GM23338 (cell line): Measurements from ENCODE around the gene VSTM2L. TPM values are rescaled to one million over a fixed set of nuclear protein-coding genes. Genes with fewer than 3 reads are reported as not detected.

Source experiments
- ATAC-seq: fragments of 200-7000 bp; cut with Tn5 transposase; 3 replicates; pipeline ENCODE4 v1.9.1; 2020
- DNase-seq: peaks from one replicate; pipeline ENCODE4 v3.0.0-alpha.2; 2015; ENCODE audit warnings: low spot score
- H2AFZ ChIP-seq: fragments of 200-600 bp; sonication (generic); 2 replicates; pipeline ENCODE4 v1.8.0; 2016; ENCODE audit warnings: antibody characterized with exemption, mild to moderate bottlenecking, moderate library complexity
- H3F3A ChIP-seq: fragments of 200-600 bp; sonication (generic); replicated peaks from 2 replicates; pipeline ENCODE4 v1.8.0; 2017; ENCODE audit warnings: antibody characterized with exemption, mixed run types, low read depth
- H3K27ac ChIP-seq: fragments of 200-600 bp; sonication (generic); 2 replicates; pipeline ENCODE4 v1.6.1; 2016; ENCODE audit warnings: low read depth
- H3K27me3 ChIP-seq: fragments of 200-600 bp; sonication (generic); 2 replicates; pipeline ENCODE4 v1.8.0; 2016; ENCODE audit warnings: mild to moderate bottlenecking, mixed run types, moderate library complexity; ENCODE audit not compliant: insufficient read depth
- H3K36me3 ChIP-seq: fragments of 200-600 bp; sonication (generic); 2 replicates; pipeline ENCODE4 v1.8.0; 2016; ENCODE audit warnings: mild to moderate bottlenecking; ENCODE audit not compliant: insufficient read depth
- H3K4me1 ChIP-seq: fragments of 200-600 bp; sonication (generic); 2 replicates; pipeline ENCODE4 v1.8.0; 2016; ENCODE audit warnings: mild to moderate bottlenecking, moderate library complexity; ENCODE audit not compliant: insufficient read depth
- H3K4me2 ChIP-seq: fragments of 200-600 bp; sonication (generic); 2 replicates; pipeline ENCODE4 v1.7.1; 2017; ENCODE audit warnings: mixed run types
- H3K4me3 ChIP-seq: fragments of 200-600 bp; sonication (generic); 2 replicates; pipeline ENCODE4 v1.6.1; 2016; ENCODE audit warnings: mixed run types
- H3K79me2 ChIP-seq: fragments of 200-600 bp; sonication (generic); replicated peaks from 2 replicates; pipeline ENCODE4 v1.8.0; 2017; ENCODE audit warnings: mild to moderate bottlenecking; ENCODE audit not compliant: insufficient read depth
- H3K9me2 ChIP-seq: fragments of 200-600 bp; sonication (generic); 2 replicates; pipeline ENCODE4 v1.8.0; 2017; ENCODE audit not compliant: insufficient read depth
- H4K20me1 ChIP-seq: fragments of 200-600 bp; sonication (generic); replicated peaks from 2 replicates; pipeline ENCODE4 v1.8.0; 2017; ENCODE audit warnings: mild to moderate bottlenecking; ENCODE audit not compliant: insufficient read depth
- H3K27ac Mint-ChIP-seq: 2 replicates; pipeline ENCODE4 v1.8.0; 2020; ENCODE audit warnings: inconsistent platforms, mild to moderate bottlenecking, moderate library complexity, mixed read lengths
- H3K27me3 Mint-ChIP-seq: 3 replicates; pipeline ENCODE4 v1.8.0; 2022; ENCODE audit warnings: low read depth, mild to moderate bottlenecking, moderate library complexity, mixed read lengths, inconsistent platforms; ENCODE audit not compliant: insufficient read depth, poor library complexity
- H3K36me3 Mint-ChIP-seq: 3 replicates; pipeline ENCODE4 v1.8.0; 2021; ENCODE audit warnings: low read depth, mild to moderate bottlenecking, inconsistent platforms, moderate library complexity, mixed read lengths
- H3K4me1 Mint-ChIP-seq: 3 replicates; pipeline ENCODE4 v1.8.0; 2020; ENCODE audit warnings: mild to moderate bottlenecking, inconsistent platforms, mixed read lengths
- H3K4me3 Mint-ChIP-seq: 3 replicates; pipeline ENCODE4 v1.8.0; 2021; ENCODE audit warnings: moderate library complexity, mild to moderate bottlenecking, inconsistent platforms, mixed read lengths
- H3K9me3 Mint-ChIP-seq: 3 replicates; pipeline ENCODE4 v1.8.0; 2020; ENCODE audit warnings: moderate library complexity, mild to moderate bottlenecking, inconsistent platforms, mixed read lengths
- CREB1 ChIP-seq: fragments of 250-450 bp; sonication (Bioruptor Pico); IDR thresholded peaks from 2 replicates; pipeline ENCODE4 v1.5.0; 2020; ENCODE audit warnings: low read depth, mild to moderate bottlenecking, moderate library complexity
- EZH2 ChIP-seq: fragments of 200-600 bp; sonication (generic); IDR thresholded peaks from one replicate; pipeline ENCODE4 v1.8.0; 2017; ENCODE audit warnings: antibody characterized with exemption, mild to moderate bottlenecking, low read depth; ENCODE audit not compliant: unreplicated experiment
- JUNB ChIP-seq: IDR thresholded peaks from one replicate; pipeline ENCODE4 v1.6.1; 2016; ENCODE audit warnings: antibody characterized with exemption; ENCODE audit not compliant: unreplicated experiment
- NANOG ChIP-seq: IDR thresholded peaks from 2 replicates; pipeline ENCODE4 v1.6.1; 2016; ENCODE audit warnings: antibody characterized with exemption, borderline replicate concordance
- STAT1 ChIP-seq: IDR thresholded peaks from one replicate; pipeline ENCODE4 v1.6.1; 2016; ENCODE audit warnings: antibody characterized with exemption; ENCODE audit not compliant: unreplicated experiment
- ZNF114 ChIP-seq: fragments of 250-450 bp; sonication (Bioruptor Pico); IDR thresholded peaks from 2 replicates; pipeline ENCODE4 v1.5.0; 2020; ENCODE audit warnings: mild to moderate bottlenecking, moderate library complexity
- ZNF331 ChIP-seq: fragments of 250-450 bp; sonication (Bioruptor Pico); IDR thresholded peaks from 2 replicates; pipeline ENCODE4 v1.5.0; 2020; ENCODE audit warnings: low read depth, mild to moderate bottlenecking, moderate library complexity
- polyA plus RNA-seq: library from polyadenylated mRNA; unstranded; fragments of >200 nt; fragmentation: Nextera tagmentation; extraction: Ambion mirVana; gene quantifications from 2 replicates; pipeline ENCODE4 v1.2.1, GENCODE V29; 2016
- total RNA-seq: library from RNA; depleted of rRNA; stranded (reverse); fragments of >200 nt; shearing (Covaris generic); gene quantifications from 2 replicates; pipeline ENCODE4 v1.2.3, GENCODE V29; 2014
- TF ChIP-seq, protein P1 (sequence below): IDR thresholded peaks from 2 replicates; pipeline ENCODE4 v1.6.1; 2016; ENCODE audit warnings: antibody characterized with exemption
- TF ChIP-seq, protein P2 (sequence below), 2 experiments: fragments of 200-600 bp in 1 of 2; sonication (generic) in 1 of 2; conservative IDR thresholded peaks; 2 replicates each; pipeline versions ENCODE4 v1.5.1 to v1.6.1; 2016 to 2017; ENCODE audit warnings: antibody characterized with exemption in 2 of 2, low read depth in 2 of 2, mild to moderate bottlenecking in 2 of 2, moderate library complexity in 1 of 2
- TF ChIP-seq, protein P3 (sequence below): IDR thresholded peaks from one replicate; pipeline ENCODE4 v1.6.1; 2018; ENCODE audit warnings: antibody characterized with exemption; ENCODE audit not compliant: unreplicated experiment

VSTM2L gene
- total and polyA plus RNA-seq, 2 experiments from 2014 or later = 0.60 to 1.9 TPM

DNA sequence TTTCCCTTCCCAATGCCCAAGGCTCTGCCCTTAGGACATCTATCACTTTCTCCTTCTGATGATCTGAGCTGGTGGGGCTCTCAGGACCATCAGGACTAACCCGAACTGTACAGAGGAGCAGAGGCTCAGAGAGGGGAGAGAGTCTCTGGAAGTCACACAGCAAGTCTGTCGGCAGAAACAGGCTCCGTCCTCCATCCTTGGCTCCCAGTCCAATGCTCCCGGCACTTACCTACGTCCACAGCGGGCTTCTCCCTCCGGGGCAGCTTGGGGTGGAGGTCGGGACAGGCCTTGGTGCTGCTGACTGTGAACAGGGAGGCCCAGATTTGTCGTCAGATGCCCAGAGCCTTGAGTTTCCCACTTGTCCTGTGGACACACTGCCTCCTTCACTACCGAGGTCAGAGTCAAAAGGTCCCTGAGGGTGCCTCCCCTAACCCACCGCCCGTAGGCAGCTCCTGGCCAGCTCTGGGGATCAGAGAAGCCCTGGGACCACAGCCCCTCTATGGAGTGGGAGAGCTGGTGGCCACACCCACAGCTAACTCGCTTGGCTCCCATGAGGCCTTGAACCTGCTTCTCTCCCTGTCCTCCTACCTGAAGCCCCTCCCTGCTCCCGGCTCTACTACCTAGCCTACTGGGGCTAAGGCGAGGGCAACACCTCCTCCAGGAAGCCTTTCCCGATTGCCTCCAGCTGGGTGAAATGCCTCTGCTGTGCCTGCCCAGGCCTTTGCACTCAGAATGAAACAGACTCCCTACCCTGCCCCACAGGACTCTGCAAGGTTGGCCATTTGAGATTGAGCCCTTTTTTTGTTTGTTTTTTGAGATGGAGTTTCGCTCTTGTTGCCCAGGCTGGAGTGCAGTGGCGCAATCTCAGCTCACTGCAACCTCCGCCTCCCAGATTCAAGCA, 22.6 kb downstream of the VSTM2L start:
- DNase-seq = peak; percentile 50
- H3K9me2 ChIP-seq = no peaks in the 10 kb centered on the region
- H3K4me3 ChIP-seq = no peak overlapping the region
- no peak overlapping the region for H2AFZ ChIP-seq
- no peaks in the 10 kb centered on the region for H3F3A ChIP-seq
- no peak overlapping the region for H3K27ac ChIP-seq
- H3K36me3 Mint-ChIP-seq = no peaks in the 10 kb centered on the region
- no peaks in the 10 kb centered on the region; the same call in 1 of the 2 replicates for H3K4me1 ChIP-seq
- H3K36me3 ChIP-seq = no peaks in the 10 kb centered on the region
- no peak overlapping the region for H3K4me3 Mint-ChIP-seq
- peak; percentile 81 for ATAC-seq
- peaks cover 13% of the 10 kb centered on the region for H3K4me1 Mint-ChIP-seq
- no peak overlapping the region for H3K4me2 ChIP-seq
- H3K27ac Mint-ChIP-seq = no peak overlapping the region
- H3K27me3 Mint-ChIP-seq = peaks cover 6% of the 10 kb centered on the region
- no peaks in the 10 kb centered on the region for H3K79me2 ChIP-seq
- H3K27me3 ChIP-seq = no peaks in the 10 kb centered on the region
- no peaks in the 10 kb centered on the region for H4K20me1 ChIP-seq
- no peak for TF ChIP-seq CREB1 (CRISPR knock-in tag)
- TF ChIP-seq ZNF331 (CRISPR knock-in tag) = no peak
- TF ChIP-seq, protein P1, sequence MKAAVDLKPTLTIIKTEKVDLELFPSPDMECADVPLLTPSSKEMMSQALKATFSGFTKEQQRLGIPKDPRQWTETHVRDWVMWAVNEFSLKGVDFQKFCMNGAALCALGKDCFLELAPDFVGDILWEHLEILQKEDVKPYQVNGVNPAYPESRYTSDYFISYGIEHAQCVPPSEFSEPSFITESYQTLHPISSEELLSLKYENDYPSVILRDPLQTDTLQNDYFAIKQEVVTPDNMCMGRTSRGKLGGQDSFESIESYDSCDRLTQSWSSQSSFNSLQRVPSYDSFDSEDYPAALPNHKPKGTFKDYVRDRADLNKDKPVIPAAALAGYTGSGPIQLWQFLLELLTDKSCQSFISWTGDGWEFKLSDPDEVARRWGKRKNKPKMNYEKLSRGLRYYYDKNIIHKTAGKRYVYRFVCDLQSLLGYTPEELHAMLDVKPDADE = no peak
- no peak for TF ChIP-seq NANOG
- no peak for TF ChIP-seq JUNB
- no peaks in the 10 kb centered on the region for H3K9me3 Mint-ChIP-seq

GRCh38 chr20:37926612-37927011, 23.7 kb downstream of the VSTM2L start:
- Histone ChIP-seq H3K9me2 (no peaks in the 10 kb centered on the region), H3K4me2 (no peak overlapping the region), H2AFZ (no peak overlapping the region), H3F3A (no peaks in the 10 kb centered on the region), H3K36me3 (no peaks in the 10 kb centered on the region), H3K27ac (no peak overlapping the region), H3K4me1 (no peaks in the 10 kb centered on the region; the same call in 1 of the 2 replicates), H3K79me2 (no peaks in the 10 kb centered on the region), H3K4me3 (no peak overlapping the region), H3K27me3 (no peaks in the 10 kb centered on the region), H4K20me1 (no peaks in the 10 kb centered on the region)
- no peaks in the 10 kb centered on the region for H3K9me3 Mint-ChIP-seq
- no peaks in the 10 kb centered on the region for H3K36me3 Mint-ChIP-seq
- TF ChIP-seq, protein P2, sequence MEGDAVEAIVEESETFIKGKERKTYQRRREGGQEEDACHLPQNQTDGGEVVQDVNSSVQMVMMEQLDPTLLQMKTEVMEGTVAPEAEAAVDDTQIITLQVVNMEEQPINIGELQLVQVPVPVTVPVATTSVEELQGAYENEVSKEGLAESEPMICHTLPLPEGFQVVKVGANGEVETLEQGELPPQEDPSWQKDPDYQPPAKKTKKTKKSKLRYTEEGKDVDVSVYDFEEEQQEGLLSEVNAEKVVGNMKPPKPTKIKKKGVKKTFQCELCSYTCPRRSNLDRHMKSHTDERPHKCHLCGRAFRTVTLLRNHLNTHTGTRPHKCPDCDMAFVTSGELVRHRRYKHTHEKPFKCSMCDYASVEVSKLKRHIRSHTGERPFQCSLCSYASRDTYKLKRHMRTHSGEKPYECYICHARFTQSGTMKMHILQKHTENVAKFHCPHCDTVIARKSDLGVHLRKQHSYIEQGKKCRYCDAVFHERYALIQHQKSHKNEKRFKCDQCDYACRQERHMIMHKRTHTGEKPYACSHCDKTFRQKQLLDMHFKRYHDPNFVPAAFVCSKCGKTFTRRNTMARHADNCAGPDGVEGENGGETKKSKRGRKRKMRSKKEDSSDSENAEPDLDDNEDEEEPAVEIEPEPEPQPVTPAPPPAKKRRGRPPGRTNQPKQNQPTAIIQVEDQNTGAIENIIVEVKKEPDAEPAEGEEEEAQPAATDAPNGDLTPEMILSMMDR (conservative IDR thresholded peaks at IDR 0.05; ENCODE audit: low read depth in 2 of 2) = no peak
- TF ChIP-seq, protein P1 = no peak
- TF ChIP-seq JUNB (no peak), STAT1 (no peak), NANOG (no peak), EZH2 (no peak), CREB1 (CRISPR knock-in tag) (no peak), ZNF114 (CRISPR knock-in tag) (no peak)
- TF ChIP-seq, protein P3, sequence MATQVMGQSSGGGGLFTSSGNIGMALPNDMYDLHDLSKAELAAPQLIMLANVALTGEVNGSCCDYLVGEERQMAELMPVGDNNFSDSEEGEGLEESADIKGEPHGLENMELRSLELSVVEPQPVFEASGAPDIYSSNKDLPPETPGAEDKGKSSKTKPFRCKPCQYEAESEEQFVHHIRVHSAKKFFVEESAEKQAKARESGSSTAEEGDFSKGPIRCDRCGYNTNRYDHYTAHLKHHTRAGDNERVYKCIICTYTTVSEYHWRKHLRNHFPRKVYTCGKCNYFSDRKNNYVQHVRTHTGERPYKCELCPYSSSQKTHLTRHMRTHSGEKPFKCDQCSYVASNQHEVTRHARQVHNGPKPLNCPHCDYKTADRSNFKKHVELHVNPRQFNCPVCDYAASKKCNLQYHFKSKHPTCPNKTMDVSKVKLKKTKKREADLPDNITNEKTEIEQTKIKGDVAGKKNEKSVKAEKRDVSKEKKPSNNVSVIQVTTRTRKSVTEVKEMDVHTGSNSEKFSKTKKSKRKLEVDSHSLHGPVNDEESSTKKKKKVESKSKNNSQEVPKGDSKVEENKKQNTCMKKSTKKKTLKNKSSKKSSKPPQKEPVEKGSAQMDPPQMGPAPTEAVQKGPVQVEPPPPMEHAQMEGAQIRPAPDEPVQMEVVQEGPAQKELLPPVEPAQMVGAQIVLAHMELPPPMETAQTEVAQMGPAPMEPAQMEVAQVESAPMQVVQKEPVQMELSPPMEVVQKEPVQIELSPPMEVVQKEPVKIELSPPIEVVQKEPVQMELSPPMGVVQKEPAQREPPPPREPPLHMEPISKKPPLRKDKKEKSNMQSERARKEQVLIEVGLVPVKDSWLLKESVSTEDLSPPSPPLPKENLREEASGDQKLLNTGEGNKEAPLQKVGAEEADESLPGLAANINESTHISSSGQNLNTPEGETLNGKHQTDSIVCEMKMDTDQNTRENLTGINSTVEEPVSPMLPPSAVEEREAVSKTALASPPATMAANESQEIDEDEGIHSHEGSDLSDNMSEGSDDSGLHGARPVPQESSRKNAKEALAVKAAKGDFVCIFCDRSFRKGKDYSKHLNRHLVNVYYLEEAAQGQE = no peak
- DNase-seq = no peak
- peaks cover 6% of the 10 kb centered on the region for H3K27me3 Mint-ChIP-seq
- H3K4me1 Mint-ChIP-seq = peaks cover 13% of the 10 kb centered on the region
- ATAC-seq = no peak
- H3K27ac Mint-ChIP-seq = no peak overlapping the region
- H3K4me3 Mint-ChIP-seq = no peak overlapping the region
